Embryonic facial prominence (tissue), 1 donor: Measurements from ENCODE around the gene ITIH4.

Experiments used
- DNase-seq: peaks from one replicate; pipeline ENCODE4 v3.0.0-alpha.2; 2016; ENCODE audit errors: extremely low spot score

Gene ITIH4

DNA sequence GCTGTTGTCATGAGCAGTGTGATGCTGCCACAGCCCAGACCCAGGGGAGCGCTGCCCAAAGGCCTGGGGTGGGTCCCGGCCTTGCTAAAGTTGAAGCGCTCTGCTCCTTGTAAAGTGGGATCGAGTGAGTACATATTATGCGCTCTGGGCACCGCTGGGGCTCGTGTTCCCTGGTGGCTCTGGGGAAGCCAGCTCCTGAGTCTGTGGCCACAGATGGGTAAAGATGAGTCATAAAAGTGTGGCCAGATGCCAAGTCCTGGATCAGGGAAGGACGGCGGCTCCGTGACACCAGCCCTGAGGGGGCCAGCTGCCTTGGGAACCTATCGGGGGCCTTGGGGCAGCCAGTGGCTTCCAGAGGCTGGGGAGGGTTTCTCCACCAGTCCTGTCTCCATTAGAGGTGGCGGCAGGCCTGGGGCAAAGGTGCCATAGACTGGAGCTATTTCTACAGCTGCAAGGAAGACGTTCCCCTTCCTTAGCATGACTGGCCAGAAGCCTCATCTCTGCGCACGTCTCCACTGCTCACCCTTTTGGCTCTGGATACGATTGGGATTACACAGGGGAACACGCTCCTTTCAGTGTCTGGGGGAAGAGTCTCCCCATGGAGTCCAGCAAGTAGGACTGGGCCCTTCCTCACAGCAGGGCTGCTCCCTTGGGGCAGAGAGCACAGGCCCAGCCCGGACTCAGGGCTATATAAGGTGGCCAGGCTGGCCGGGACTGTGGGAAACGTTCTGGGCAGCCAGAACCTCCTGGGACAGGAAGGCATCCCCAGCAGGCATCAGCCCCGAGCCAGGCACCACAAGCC, 1.2 kb upstream of the ITIH4 start:
- no peak for DNase-seq

DNA sequence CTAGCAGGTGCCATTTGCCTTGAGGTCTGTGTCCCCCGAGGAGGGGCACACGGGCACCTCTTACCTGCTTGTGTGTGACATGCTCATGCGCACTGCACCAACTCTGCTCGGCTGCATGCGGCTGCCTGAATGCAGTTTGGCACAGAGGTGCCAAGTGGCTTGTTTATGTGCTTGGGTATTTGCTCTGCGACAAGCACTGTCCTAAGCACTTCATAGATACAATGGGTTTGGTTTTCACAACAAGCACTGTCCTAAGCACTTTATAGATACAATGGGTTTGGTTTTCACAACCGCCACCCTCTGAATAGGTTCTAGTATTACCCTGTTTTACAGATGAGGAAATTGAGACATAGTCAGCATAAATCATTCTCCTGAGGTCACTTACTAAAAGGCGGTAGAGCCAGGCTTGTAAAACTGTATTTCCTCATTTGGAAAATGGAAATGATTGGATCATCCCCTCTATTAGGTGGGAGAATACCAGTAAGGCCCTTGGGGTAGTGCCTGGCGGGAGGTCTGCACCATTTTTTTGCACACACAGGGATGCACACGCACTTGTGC, 487 bp downstream of the ITIH4 start:
- DNase-seq: no peak

DNA sequence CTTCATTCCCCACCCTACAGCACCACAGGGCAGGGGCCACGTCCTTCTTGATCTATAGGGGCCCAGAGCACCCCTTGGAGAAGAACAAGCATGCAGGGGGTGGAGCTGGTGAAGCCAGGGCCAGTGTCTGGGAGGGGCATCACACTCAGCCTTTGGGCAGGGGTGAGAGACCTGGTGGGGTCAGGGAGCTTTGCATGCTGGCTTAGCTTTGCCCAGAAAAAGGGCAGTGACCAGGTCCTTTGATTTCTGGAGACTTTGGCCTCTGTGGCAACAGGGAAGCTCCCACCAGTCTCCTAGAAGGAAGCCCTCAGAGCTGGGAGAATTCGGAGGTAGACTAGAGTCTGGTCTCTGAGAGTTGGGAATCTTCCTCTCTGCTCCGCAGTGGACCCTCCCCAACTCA, 990 bp downstream of the ITIH4 start:
- no peak for DNase-seq

DNA sequence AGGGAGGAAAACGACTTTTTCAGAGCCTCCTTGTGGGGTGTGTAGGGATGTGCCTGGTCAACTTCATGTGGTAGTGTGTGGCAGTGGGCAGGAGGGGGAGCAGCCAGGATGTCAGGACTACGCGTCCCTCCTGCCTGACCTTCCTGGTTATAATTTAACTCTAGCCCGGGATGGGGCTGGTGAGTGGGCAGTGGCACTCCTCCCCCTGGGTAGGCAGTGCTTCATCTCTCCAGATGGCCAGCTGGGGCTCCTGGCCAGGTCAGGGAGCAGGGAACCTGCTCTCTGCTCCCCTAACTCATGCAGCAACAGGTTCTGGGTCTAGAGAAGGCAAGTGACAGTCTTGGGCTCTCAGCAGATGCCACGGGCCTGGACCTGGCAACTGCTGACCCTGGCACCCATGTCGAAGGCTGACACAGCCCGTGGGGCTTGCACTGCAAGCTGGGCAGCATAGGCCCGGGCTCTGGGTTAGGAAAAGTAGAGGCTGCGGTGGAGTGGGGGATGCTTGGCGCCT, 2.6 kb downstream of the ITIH4 start:
- DNase-seq: no peak

DNA sequence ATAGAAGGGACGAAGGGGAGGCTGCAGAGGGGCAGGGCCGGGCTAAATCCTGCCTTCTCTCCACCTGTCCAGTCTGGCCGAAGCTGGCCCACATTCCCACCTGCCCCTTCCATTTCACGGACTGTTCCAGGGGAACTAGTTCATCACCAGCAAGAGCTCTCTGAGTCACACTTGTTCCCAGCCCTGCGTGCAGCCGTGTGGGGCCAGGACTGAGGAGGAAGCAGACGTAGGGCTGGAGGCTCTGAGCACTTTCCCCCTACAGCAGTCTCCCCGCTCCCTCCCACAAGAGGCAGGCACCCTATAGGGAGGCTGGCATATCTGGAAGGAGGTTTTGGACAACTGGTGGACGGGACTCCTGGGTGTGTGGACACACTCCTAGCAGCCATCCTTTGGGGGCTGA, 3.0 kb downstream of the ITIH4 start:
- no peak for DNase-seq

DNA sequence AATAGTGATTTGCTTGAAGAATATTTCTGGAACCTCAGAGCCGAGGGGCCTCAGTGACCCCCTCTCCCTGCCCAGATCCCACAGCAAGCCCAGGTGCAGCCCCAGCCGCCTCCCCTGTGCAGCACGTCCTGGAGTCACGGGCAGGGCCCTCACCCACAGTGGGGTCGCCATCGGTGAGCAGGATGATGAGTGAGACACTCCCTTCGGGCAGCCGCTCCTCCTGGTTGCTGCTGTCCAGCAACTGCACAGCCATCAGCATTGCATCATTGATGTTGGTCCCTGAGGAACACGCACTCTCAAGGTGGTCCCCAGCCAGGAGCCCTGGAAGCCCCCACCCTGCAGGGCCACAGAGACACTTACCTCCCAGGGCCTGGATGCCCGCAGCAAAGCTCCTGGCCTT, 6.4 kb downstream of the ITIH4 start:
- DNase-seq: no peak

DNA sequence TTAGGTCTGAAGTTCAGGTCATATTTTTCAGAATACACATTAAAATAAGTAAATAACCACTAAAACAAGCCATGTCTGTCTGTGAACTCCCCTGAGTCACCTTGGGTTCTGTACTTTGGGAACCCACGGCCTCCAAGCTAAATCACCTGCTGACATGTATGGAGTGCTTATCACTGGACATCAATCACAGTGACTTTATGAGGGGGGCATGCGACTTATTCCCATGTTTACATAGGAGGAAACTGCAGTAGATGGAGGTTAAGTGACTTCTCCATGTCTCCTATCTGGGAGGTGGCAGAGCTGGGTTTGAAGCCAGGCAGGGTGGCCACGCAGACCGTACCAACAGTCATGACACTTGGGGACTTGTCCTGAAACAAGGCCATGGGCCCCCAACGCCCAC, 8.1 kb downstream of the ITIH4 start:
- DNase-seq: no peak

DNA sequence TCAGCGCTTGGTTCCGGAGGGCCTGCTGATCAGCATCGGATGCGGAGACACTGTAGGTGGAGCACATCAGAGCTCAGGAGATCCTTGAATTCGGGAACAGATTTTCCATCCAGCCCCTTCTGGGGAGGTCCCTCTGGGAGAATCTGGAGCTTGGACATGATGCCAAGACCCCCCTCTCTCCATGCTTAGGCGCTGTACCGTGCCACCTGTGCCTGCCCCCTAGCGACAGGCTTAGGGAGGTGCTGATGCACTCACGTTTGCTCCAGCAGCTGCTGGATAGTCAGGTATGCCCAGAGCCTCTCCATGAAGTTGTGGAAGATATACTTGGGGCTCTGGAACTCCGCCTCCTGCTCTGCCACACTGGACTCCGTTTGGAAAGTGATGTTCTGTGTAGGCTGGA, 9.7 kb downstream of the ITIH4 start:
- DNase-seq: no peak

DNA sequence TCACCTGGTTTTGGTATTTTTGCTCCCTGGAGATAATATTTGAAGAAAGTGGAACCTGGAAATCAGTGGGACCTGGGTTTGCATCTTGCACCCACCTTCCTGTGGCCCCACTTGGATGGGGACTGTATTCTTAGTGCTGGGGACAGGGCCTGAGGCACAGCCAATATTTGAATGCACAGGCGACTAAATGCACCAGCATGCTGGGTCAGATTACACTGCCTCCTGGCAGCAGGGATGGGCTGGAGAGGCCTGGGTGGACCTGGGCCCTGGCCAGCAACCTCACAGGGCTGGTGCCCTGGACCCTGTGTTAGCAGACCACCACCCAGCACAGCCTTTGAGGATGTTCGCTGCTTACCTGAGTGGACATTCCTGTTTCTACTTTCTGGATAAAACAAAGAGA, 10.5 kb downstream of the ITIH4 start:
- DNase-seq: no peak

DNA sequence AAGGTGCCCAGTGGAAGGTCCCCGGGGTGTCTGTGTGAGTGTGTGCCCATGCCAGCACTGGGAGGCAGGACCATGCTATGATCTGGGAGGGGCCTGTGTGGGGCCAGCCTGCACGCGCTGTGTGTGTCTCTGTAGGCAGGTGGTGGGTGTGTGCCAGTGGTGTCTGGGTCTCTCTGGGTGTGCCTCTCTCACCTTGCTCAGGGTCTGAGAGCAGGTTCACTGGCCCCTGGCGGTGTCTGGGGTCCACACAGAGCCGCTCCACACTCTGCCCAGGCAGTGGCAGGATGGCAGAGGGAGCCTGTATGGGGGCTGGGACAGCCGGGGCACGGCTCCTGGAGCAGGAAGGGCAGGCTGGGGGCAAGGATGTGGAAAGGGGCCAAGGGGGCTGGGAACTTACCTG, 12.6 kb downstream of the ITIH4 start:
- DNase-seq: no peak

DNA sequence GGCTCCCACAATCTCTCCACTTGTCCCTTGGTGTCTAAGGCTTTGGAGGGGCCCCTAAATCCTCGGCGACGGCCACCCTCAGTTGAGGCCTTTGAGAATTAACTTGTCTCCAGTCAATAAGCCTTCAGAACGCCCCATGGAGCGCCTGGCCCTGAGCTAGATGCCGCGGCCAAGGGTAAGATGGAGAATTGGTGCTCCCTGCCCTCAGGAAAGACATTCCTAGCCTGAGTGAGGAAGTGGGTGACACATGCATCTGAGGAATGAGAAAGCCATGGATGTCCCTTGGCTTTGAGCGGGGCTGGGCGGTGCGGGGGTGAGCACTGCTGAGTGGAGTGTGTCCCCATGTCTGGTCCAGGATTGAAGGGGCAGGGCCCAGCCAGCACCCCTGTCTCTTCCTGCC, 13.3 kb downstream of the ITIH4 start:
- DNase-seq: no peak

DNA sequence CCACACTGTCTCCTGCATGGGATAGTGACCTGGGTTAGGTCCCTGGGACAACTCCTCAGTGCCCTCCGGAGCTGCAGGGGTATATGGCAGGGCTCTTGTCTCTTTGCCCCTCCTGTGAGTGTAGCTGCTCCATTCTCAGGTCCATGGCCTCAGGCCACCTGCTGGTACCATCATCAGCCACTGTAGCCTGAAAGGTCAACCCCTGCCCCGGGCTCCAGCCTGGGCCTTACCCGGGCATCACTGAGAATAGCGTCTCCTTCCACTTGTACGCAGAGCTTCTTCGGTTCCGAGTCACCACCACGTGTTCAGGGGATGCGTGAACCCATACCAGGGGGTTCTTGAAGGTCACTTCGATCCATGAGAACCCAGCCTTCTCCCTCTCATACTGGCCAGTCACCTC, 13.8 kb downstream of the ITIH4 start:
- DNase-seq: no peak

DNA sequence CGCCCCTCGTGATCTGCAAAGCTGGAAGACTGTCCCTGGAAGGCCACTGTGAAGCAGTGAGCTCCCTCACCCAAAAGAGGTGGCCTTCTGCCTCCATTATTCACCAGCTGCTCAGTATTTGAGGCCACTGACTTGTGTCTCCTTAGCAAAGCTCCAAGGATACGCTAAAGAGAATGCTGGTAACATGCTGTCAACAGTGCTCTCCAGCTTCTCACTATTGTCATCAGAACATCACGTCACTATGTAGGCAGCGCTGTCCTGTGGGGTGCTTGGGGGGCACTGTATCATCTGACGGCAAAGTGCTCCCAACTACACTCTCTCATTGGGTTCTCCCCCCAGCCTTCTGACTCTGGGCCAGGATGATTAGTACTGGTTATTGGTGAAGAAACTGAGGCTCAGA, 14.3 kb downstream of the ITIH4 start:
- DNase-seq: no peak

DNA sequence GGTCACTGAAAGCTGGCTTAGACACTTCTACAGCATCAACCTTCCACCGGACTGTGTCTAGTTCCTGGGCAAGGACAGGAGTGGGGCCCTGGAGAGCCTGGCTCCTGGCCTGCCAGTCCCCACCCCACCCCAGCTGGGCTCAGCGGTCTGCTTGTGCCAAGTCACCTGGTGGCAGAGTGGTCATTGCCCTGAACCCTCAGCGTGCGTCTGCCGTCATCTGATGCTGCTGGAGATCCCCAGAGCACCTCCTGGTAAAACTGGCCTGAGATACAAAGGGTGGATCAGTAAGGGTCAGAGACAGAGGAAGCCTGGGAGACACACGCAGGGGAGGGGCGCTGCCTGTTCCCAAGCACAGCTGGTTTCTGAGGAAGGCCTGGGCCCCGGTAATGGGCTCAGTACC, 16.7 kb downstream of the ITIH4 start:
- DNase-seq: no peak

DNA sequence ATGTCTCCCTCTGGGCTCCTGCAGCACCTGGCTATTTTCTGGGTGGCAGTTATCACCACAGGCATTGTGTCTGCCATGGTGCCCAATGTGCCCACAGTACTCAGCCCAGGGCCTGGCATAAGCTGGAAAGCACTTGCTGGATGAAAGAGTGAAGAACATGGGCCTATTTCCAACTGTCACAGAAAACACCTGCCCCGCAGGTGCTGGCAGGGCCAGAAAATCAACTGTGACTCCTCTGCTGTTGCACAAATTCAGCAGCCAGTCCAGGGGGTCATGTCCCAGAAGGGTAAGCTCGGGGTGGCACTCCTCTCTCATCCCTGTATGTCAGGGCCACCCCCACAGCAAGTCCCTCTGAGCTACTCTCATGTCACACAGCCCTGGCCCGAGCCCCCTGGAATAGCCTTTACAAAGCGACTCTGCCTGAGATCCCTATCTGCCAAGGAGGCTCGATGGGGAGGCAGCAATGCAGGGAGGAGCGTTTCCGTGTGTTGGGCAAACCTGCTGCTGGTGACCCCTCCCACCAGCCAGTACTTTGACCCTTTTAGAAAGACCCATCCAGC, 18.9 kb downstream of the ITIH4 start:
- DNase-seq: no peak

DNA sequence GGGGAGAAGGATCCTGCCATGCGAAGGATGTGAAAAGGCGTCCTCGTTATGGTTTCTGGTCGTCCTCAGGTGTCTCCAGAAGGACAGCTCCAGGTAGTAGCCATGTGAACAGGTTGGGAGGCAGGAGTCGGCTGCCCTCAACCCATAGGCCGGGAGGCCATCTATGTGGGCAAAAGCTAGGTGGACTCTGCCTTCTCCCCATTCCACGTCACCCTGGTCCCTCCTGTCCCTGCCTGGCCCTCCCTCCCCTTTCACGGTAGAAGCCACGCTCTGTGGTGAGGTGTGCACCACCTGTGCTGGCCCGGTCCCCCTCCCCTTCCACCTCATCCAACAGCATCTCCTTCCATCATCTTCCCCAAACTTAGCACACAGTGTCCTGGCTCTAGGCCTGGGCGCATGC, 19.5 kb downstream of the ITIH4 start:
- DNase-seq: no peak

DNA sequence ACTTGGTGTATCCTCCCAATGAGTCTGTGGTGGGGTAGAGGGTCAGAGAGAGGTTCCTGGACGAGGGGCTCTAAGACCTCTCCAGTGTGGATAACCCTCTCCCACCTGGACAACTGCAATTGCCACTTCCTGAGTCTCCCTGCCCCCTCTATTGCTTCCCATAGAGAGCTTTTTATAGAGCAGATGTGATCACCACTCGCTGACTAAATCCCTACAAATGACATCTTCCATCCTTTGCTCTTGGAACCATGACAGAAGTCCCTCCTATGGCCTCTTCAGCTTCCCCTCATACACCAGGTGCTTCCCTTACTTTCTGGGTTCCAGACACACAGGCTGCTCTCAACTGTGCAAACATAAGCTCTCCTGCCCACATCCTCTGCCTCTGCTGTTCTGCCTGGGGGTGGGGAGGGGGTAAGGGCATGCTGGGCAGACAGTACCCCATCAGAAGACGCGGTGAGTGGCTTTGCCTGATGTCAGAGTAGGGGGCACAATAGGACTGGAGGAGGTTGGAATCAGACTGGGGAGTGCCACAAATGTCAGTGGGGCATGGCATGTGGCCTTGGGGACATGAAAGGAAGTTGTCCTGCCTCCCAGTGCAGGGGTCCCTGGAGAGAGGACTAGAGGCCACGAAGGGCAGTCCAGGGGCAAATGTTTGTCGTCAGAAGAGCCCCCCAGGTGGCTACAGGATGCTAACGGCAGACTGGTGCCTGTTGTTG, 20.7 kb downstream of the ITIH4 start:
- DNase-seq: no peak

DNA sequence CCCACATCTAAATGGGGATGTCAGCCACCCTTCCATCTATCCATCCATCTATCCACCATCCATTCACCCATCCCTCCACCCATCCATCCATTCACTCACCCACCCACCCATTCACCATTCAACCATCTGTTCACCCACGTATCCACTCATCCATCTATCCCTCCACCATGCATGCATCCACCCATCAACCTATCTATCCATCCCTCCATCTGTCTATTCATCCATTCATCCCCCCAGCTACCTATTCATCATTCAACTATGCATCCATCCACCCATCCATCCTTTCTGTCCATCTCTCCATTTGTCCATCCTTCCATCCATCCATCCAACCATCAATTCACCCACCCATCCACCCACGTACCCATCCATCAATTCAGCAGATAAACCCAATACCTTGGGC, 21.3 kb downstream of the ITIH4 start:
- no peak for DNase-seq

DNA sequence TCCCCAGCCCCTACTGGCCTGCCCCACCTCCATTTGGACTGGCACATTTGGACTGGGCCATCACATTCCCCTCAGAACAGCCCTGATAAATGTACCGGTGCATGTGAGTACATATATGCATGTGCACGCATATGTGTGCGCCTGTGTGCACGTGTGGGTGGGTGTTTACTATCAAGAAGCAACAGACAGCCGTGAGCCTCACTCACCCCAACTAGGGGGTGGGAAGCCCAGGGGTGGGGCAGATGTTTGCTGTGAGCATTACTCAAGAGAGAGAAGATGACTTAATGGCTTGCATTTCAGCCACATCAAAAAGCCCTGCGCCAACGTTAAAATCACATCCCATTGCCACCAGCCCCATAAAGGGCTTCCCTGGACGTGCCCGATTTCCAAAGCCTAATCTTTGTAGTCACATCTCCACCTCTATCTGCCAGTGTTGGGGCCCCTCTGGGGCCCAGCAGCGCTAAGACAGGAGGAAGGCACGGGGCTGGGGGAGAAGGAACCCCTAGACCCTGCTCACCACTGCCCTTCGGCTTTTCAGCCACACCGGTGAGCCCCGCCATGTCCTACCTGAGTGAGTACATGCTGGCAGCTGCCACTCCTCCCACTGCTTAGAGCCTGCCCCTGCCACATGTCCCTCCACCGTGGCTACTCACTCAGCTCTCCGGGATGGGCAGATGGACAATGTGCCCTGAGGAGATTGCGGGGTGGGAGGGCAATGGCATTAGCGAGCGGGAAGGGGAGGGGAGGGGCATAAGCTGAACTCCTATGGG, 25.0 kb downstream of the ITIH4 start:
- DNase-seq: no peak

DNA sequence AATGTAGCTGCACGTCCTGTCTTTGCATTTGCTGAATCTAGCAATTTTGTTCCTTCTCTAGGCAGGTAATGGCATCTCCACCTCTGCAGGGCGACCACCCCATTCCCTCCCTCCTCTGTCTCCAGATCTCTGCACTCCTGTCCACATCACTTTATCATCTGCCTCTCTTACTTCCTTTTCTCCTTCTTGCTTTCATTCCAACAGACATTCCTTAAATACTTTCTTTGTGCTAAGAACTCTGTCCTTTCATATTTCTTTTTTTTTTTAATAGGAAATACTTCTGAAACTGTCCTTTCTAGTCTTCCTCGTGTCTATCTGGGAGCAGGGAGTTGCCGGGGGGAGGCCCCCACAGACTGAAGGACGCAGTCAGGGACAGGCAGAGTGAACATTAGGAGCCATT, 28.6 kb downstream of the ITIH4 start:
- DNase-seq: no peak

DNA sequence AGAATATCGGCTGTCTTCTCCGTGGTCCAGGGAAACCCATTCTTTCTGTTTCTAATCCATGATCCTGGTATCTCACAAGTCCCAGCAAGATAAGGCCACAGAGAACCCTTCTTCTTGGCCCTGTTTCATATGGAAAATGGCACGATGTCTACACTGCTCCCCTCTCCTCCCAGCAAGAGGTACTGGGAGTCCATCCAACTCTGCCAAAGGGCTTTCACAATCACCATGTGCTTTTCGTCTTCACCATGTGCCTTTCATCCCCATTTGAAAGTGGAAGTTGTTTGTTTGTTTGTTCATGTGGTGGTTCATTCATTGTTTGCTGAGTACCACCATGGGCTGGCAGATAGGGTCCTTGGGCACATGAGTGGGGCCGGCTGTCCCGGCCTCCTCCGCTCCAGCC, 30.4 kb downstream of the ITIH4 start:
- DNase-seq: no peak

DNA sequence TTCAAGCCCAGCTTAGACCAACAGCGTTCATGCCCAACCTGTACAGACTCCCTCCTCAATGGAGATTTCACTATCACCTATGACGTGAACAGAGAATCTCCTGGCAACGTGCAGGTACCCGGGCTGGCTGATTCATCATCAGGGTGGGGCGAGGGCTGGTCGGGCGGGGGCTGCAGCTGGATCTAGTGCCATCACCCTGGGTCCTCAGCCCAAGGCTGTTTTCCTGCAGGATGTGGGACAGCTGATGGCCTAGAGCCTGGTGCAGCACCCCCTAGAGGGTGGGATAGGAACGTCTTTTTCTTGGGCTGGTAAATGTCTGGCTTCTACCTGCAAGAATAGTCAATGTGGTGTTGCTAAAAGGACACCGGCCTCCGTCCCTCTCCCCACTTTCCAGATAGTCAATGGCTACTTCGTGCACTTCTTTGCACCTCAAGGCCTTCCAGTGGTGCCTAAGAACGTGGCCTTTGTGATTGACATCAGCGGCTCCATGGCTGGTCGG, 31.4 kb downstream of the ITIH4 start:
- no peak for DNase-seq
